Measurements from ENCODE around the gene DISP2.

The DISP2 gene

GRCh38 chr15:40388941-40389823 lies 31.2 kb downstream of the DISP2 start:
- DNase-seq (ENCODE audit: low read depth in 3 of 3) = no peak

GRCh38 chr15:40389824-40390595 lies 32.0 kb downstream of the DISP2 start:
- no peak for DNase-seq (ENCODE audit: low read depth in 3 of 3)

DNA sequence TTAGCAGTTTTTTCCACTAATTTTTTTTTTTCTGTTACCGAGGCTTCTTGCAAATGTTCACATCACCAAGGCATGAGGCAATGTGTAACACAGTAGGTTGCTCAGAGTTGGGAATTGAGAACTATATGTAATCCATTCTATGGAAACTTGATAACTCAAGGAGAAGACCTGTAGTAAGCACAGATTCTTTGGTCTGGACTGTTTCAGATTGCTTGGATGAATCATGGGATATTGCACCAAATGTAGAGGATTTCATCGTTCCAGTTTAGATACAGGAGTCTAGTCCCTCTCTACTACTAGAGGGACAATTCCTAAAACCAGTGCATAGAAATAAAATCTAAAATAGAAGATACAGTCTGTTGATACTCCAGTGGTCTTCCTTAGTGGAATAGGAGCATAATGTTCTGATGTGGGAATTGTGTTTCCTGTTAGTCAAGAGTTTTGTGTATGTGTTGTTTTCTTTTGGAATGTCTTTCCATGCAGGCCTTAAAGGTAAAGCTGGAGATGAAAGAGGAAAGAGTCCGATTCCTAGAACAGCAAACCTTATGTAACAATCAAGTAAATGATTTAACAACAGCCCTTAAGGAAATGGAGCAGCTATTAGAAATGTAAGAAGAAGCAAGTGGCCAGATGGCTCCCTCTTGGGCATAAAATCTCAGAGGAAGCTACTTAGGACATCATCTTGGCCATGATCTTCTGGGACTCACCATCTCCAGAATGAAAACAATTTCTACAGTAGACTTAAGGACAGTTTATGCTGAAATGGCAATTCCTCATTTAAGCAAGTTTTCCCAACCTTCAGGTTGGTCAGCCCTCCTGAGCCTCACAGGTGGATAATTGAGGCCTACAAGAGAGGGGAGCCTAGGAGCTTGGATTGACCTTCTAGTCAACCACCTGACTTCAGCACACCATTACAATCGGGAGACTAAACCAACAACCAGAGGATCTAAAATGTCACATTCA lies 35.2 kb downstream of the DISP2 start:
- no peak for DNase-seq (ENCODE audit: low read depth in 3 of 3)

- DNase-seq (ENCODE audit: low read depth in 3 of 3) = no peak
Observed at GRCh38 chr15:40397688-40398412, 39.8 kb downstream of the DISP2 start.

DNA sequence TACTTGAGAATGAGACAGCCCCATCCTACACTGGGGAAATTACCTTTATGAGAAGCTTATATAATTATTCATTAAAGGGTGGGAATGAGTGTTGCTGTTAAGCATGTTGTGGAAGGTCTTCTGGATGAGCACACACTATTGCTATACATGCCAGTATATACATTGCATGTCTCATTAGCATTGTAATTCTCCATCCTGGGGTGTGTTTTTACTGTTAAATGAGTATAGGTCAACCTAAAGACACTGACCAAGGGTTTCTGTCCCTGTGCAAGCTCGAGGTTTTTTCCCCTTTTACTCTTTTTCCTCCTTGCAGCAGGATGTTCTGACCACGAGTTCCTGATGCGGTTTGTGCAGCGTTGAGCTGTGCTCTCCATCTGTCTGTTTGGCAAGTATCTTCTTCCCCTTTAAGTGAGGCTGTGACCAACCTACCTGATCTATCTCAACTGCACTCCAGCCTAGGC lies 40.4 kb downstream of the DISP2 start:
- DNase-seq (ENCODE audit: low read depth in 3 of 3) = no peak

DNA sequence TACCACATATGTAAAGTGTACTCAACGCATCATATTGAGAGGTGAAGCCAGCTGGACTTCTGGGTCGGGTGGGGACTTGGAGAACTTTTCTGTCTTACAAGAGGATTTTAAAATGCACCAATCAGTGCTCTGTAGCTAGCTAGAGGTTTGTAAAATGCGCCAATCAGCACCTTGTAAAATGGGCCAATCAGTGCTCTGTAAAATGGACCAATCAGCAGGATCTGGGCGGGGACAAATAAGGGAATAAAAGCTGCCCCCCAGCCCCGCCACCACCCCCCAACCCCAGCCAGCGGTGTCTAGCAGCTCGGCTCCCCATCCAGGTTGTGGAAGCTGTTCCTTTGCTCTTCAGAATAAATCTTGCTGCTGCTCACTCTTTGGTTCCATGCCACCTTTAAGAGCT lies 41.4 kb downstream of the DISP2 start:
- DNase-seq (ENCODE audit: low read depth in 3 of 3) = no peak

DNA sequence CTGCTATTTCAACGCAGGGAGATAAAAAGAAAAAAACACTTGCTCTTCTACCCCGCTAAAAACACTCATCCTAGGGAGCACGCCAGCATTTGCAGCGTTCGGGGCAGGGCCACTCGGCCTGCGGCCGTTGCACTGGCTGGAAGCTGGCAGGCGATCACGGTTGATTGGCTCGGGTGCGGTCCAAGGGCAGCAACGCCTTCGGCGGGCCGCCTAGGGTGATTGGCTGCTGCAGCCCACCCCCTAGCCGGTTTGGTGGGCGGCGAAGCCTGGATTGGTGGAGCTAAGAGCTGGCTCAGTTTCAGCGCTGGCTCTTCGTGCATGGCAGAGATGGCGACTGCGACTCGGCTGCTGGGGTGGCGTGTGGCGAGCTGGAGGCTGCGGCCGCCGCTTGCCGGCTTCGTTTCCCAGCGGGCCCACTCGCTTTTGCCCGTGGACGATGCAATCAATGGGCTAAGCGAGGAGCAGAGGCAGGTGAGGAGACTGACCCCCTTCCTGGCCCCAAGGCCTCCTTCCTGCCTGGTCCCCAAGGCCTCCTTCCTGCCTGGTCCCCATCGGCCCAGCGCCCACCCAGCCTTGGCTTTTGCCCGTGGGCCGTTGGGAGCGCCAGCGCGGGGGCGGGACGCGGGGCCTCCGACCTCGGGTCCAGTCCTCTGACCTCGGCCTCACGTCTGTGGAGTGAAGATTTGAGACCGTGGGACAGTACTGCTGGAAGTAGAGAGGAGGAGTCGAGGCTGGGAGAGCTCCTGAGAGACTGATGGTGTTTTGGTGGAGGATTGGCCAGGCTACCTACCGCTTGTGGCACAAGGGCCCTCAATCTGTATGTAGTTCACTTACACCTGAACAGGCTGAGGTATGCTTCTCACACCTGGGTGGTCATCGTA lies 47.7 kb downstream of the DISP2 start, which contains the start of gene IVD:
IVD (plus strand) TSS at position 295 of the 881 bp plus-strand sequence; CDS start at position 328, 33 bp downstream.
- peak; percentile 82 to 91 (median 86) for DNase-seq (ENCODE audit: low read depth in 3 of 3)

GRCh38 chr15:40407330-40407990 lies 49.4 kb downstream of the DISP2 start:
- no peak for DNase-seq (ENCODE audit: low read depth in 3 of 3)

DNA sequence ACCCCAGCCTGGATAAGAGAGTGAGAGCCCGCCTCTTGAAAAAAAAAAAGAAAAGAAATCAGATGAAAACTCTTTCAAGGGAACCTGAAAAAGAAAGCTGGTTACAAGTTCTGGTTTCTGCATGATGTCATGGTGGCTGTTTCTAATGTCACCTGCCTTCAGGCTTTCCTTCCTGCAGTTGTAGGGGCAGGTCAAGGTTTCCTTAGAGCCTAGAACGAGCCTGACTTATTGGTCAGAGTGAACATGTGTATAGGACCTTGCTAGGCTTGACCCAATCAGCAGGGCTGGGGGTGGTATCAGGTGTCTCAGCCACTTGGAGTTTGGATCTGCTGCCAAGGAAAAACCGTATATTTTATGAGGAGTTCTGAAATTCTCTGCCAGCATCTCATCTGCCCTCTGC lies 51.3 kb downstream of the DISP2 start:
- no peak for DNase-seq (ENCODE audit: low read depth in 3 of 3)

DNA sequence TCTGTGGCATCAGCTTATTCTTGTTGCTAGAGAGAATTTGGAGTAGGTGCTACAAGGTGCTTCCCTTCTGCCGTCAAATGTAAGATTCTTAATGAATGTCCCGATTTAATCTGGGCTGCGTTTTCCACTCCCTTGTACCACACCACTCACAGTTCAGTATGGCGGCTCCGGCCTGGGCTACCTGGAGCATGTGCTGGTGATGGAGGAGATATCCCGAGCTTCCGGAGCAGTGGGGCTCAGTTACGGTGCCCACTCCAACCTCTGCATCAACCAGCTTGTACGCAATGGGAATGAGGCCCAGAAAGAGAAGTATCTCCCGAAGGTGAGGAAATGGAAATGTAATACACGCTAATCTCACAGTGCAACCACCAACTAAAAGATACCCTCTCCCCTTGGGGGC lies 52.5 kb downstream of the DISP2 start:
- no peak for DNase-seq (ENCODE audit: low read depth in 3 of 3)

DNA sequence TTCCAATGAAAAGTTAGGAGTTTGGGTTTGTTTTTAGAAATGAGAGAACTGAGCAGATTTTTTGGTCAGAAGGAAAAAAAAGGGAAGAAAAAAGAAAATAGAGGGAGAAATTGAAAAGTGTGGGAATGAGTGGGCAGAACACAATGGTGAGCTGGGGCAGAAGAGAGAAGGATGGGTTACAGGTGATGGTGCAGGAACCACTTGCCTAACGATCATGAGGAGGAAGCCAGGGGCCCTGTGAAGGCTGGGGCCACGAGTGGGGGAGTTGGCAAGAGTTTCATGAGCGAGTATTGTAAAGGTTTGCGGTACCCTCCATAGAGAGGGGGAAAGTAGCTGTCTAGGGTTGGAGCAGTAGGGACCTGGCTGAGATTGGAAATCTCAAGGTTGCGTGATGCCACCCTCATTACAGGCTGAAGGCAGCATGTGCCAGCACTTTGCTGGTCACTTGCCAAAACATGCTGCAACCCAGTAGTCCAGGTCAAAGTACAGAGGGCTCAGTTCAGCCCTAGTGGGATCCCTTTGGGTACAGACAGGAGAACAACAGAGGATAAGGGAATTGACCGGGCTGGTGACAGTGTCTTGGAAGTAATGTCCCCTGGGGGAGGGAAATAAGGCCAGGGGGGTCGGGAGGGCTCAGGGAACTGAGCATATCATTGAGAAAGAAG lies 54.2 kb downstream of the DISP2 start:
- DNase-seq (ENCODE audit: low read depth in 3 of 3) = no peak

- DNase-seq (ENCODE audit: low read depth in 3 of 3) = no peak
Observed at GRCh38 chr15:40413036-40413435, 55.0 kb downstream of the DISP2 start.

DNA sequence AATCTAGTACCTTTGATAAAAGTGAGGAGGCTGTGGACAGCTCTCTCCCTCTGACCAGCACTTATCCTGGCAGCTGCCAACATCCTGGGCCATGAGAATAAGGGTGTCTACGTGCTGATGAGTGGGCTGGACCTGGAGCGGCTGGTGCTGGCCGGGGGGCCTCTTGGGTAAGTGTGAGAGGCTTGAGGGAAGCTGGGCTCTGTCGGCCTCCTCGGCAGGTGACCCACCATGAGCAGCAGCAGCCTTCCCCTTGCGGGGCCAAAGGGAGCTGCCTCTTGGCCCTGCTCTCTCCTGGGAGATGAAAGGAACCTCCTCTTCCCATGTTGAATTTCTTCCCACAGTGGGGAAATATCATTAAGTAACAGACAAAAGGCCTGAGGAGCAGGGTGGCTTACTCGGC lies 56.8 kb downstream of the DISP2 start:
- DNase-seq (ENCODE audit: low read depth in 3 of 3) = no peak

DNA sequence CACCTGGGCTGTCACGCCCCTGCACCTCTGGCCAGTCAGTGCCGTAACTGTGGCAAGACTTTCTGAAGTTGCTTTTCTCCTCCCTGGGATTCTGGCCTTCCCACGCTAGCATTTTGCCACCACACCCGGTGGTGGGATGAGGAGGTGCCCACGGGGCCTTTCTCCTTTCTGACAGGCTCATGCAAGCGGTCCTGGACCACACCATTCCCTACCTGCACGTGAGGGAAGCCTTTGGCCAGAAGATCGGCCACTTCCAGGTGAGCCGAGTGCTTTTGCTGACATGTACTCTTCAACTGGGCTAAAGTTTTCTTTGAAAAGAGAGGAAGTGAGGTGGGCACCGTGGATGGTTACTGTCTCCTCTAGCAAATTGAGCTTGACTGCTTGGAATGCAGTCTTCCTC lies 57.2 kb downstream of the DISP2 start:
- no peak for DNase-seq (ENCODE audit: low read depth in 3 of 3)

DNA sequence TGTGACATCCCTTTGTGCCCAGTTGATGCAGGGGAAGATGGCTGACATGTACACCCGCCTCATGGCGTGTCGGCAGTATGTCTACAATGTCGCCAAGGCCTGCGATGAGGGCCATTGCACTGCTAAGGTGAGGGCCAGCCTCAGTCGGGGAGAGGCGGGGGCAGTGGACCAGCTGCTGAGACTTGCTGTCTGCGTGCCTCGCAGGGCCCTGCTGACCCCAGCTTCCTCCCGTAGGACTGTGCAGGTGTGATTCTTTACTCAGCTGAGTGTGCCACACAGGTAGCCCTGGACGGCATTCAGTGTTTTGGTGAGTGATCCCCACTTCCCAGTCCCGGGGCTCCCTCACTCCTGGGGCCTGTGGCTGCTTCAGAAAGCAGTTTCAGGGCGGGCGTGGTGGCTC lies 58.0 kb downstream of the DISP2 start:
- no peak for DNase-seq (ENCODE audit: low read depth in 3 of 3)

- no peak for DNase-seq (ENCODE audit: low read depth in 3 of 3)
Observed at GRCh38 chr15:40418126-40418525, 60.1 kb downstream of the DISP2 start.

- no peak for DNase-seq (ENCODE audit: low read depth in 3 of 3)
Observed at GRCh38 chr15:40420071-40420713, 62.2 kb downstream of the DISP2 start.

- DNase-seq (ENCODE audit: low read depth in 3 of 3) = no peak
Observed at GRCh38 chr15:40420793-40421192, 62.8 kb downstream of the DISP2 start.

All from stimulated activated CD4-positive, alpha-beta T cell treated with anti-CD3 and anti-CD28 coated beads, TNF-alpha, amount 100 ng/mL, for 24 hours (primary cell).